ENCODE measurements around the gene USE1.

DNA sequence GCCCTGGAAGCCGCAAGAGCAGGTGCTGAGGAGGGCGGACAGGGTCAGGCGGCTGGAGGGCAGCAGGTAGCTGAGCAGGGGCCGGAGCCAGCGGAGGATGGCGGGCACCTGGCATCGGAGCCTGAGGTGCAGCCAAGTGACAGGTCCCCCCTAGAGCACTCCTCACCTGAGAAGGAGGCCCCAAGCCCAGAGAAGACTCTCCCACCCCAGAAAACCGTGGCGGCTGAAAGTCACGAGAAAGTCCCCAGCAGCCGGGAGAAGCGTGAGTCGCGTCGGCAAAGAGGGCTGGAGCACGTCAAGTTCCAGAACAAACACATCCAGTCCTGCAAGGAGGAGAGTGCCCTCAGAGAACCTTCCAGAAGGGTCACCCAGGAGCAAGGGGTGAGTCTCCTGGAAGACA is 20.5 kb upstream of the USE1 start:
- no peak for TF ChIP-seq CTCF (IDR thresholded peaks at IDR 0.05)
- no peak for TF ChIP-seq POLR2A (IDR thresholded peaks at IDR 0.05)

Measured in uterus (tissue), 2 donors.